Measurements from ENCODE around the gene DHFR.

- no peak for TF ChIP-seq ZNF274 (IDR thresholded peaks at IDR 0.05; ENCODE audit: low read depth, low read length)
- TF ChIP-seq YY1 (IDR thresholded peaks at IDR 0.05; ENCODE audit: insufficient read depth, insufficient read length) = no peak
- TF ChIP-seq SUZ12 (IDR thresholded peaks at IDR 0.05; ENCODE audit: extremely low read depth, insufficient read depth, insufficient read length) = no peak
Observed at GRCh38 chr5:80629281-80629680, 25.5 kb downstream of the DHFR start.
